GM12891 (cell line): Measurements from ENCODE around the gene LATS1.

ENCODE experiments used
- POLR2A ChIP-seq: IDR thresholded peaks from 2 replicates; pipeline ENCODE4 v1.6.1; 2011; ENCODE audit warnings: low read depth, low read length, control low read depth
- POLR2AphosphoS5 ChIP-seq: IDR thresholded peaks from 2 replicates; pipeline ENCODE4 v1.6.1; 2011; ENCODE audit warnings: low read depth, low read length, control low read depth
- POU2F2 ChIP-seq: IDR thresholded peaks from 2 replicates; pipeline ENCODE4 v1.6.1; 2011; ENCODE audit warnings: low read depth, mild to moderate bottlenecking, control low read depth, low read length, moderate library complexity
- TAF1 ChIP-seq: IDR thresholded peaks from 2 replicates; pipeline ENCODE4 v1.6.1; 2011; ENCODE audit warnings: low read depth, low read length, control low read depth

- TF ChIP-seq POLR2A (peak; percentile 87), TAF1 (peak; percentile 65; the same call in 1 of the 2 replicates), POLR2AphosphoS5 (peak; percentile 91), POU2F2 (0 out of 2 replicates have a peak, but pooled peaks have one; percentile 48)
These were observed 69.5 kb downstream of the LATS1 start, which contains the start of gene KATNA1 for GRCh38 chr6:149648148-149649145.
